Lower leg skin (tissue), 3 donors: Measurements from ENCODE around the gene CUEDC2.

Experiments
- POLR2A ChIP-seq, 2 donors: fragments of 450-650 bp; IDR thresholded peaks; one replicate each; pipeline ENCODE4 v1.6.1; 2016 to 2017; ENCODE audit warnings: antibody characterized with exemption in 2 of 2, mild to moderate bottlenecking in 1 of 2, moderate library complexity in 1 of 2
- TF ChIP-seq, protein P1 (sequence below), 3 donors: fragments of 450-650 bp; IDR thresholded peaks; one replicate each; pipeline ENCODE4 v1.5.1; 2016; ENCODE audit warnings: antibody characterized with exemption in 3 of 3, mild to moderate bottlenecking in 3 of 3, moderate library complexity in 2 of 3

DNA sequence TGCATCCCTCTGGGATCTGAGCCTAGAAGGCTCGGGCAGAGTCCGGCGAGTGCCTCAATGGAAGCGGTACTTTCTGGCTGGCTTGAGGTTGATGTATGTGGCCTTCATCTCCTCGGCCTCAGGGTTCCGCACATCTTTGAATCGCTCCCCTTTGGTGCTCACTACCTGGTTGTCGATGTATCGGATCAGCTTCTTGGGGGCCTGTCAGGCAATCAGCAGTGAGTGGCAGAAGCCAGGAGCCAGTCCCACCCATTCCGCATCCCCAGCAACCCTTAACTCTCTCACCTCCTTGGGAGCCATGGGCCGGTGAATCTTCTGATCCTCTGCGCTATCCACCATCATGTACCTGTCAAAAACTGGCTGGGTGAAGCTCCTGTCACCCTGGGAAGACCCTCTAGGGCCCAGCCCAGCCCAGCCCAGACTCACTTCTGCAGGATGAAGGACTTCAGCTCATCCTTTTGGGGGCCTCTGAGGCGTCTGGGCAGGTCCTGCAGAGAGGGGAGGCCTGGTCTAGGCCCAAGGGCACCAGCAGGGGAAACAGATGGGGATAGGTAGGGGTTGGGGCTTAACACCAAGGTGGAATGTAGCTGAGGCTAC is 8.9 kb downstream of the CUEDC2 start:
- TF ChIP-seq, protein P1, sequence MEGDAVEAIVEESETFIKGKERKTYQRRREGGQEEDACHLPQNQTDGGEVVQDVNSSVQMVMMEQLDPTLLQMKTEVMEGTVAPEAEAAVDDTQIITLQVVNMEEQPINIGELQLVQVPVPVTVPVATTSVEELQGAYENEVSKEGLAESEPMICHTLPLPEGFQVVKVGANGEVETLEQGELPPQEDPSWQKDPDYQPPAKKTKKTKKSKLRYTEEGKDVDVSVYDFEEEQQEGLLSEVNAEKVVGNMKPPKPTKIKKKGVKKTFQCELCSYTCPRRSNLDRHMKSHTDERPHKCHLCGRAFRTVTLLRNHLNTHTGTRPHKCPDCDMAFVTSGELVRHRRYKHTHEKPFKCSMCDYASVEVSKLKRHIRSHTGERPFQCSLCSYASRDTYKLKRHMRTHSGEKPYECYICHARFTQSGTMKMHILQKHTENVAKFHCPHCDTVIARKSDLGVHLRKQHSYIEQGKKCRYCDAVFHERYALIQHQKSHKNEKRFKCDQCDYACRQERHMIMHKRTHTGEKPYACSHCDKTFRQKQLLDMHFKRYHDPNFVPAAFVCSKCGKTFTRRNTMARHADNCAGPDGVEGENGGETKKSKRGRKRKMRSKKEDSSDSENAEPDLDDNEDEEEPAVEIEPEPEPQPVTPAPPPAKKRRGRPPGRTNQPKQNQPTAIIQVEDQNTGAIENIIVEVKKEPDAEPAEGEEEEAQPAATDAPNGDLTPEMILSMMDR (IDR thresholded peaks at IDR 0.05): no peak
- TF ChIP-seq POLR2A (IDR thresholded peaks at IDR 0.05): no peak
